Right lobe of liver (tissue), 6 donors: ENCODE data around the gene SPTB. TPM values are rescaled to one million over a fixed set of nuclear protein-coding genes. Genes with fewer than 3 reads are reported as not detected.
A peak's percentile ranks its signal among the peaks of the same experiment; 100 is the strongest.

Experiments used
- ATAC-seq, 4 donors: fragments of 200-7000 bp; cut with Tn5 transposase; one replicate each; pipeline ENCODE4 v1.9.1; 2020; ENCODE audit warnings: mild to moderate bottlenecking in 4 of 4, moderate library complexity in 4 of 4
- DNase-seq, 3 donors: peaks; one replicate each; pipeline ENCODE4 v3.0.0-alpha.2; 2020
- H3K27ac ChIP-seq, 3 donors: fragments of 200-600 bp; one replicate each; pipeline ENCODE4 v1.8.0; 2022
- H3K27me3 ChIP-seq, 2 donors: fragments of 200-600 bp; one replicate each; pipeline ENCODE4 v1.8.0; 2022
- H3K36me3 ChIP-seq, 4 donors: fragments of 200-600 bp; sonication (generic) in 1 of 4; one replicate each; pipeline versions ENCODE4 v1.5.1 to v1.8.0; 2017 to 2022; ENCODE audit warnings: control low read depth in 1 of 4
- H3K4me1 ChIP-seq, 4 donors: fragments of 200-600 bp; sonication (generic) in 1 of 4; one replicate each; pipeline versions ENCODE4 v1.5.1 to v1.8.0; 2017 to 2022; ENCODE audit warnings: control low read depth in 1 of 4
- H3K4me3 ChIP-seq, 3 donors: fragments of 200-600 bp; one replicate each; pipeline ENCODE4 v1.8.0; 2022
- H3K9me3 ChIP-seq, 4 donors: fragments of 200-600 bp; sonication (generic) in 1 of 4; one replicate each; pipeline versions ENCODE4 v1.5.1 to v1.8.0; 2017 to 2022; ENCODE audit warnings: control low read depth in 1 of 4
- POLR2A ChIP-seq: fragments of 450-650 bp; IDR thresholded peaks from one replicate; pipeline ENCODE4 v1.6.1; 2017; ENCODE audit warnings: antibody characterized with exemption, mild to moderate bottlenecking
- WGBS: methylation state at CpG from one replicate; pipeline ENCODE4 v1.1.6; 2018; ENCODE audit warnings: low coverage, low lambda C conversion rate; ENCODE audit not compliant: insufficient coverage; ENCODE audit errors: missing lambda C conversion rate; 5-methylcytosine and 5-hydroxymethylcytosine counted together
- intact Hi-C, 2 donors: fragments of 100-400 bp; cut with DNase I; formaldehyde crosslinking; loops; one replicate each; pipeline versions ENCODE4 v1.11.2 to v1.14.1; 2022
- total RNA-seq, 6 experiments: library from RNA; depleted of rRNA in 2 of 6; stranded (reverse); fragments of >200 nt in 2 of 6; fragmentation: NEBNext Ultra II Directional in 3 of 6; extraction: Animal tissue kit (Norgen Biotek cat#: 25700) in 3 of 6; gene quantifications; one replicate each; pipeline versions ENCODE4 v1.1.0 to v1.2.4, GENCODE V29; 2016 to 2023
- TF ChIP-seq, protein P1 (sequence below), 4 donors: fragments of 200-600 bp in 3 of 4; fragments of 450-650 bp in 1 of 4; IDR thresholded peaks; one replicate each; pipeline versions ENCODE4 v1.5.1 to v1.8.0; 2016 to 2022; ENCODE audit warnings: antibody characterized with exemption in 4 of 4, mild to moderate bottlenecking in 2 of 4
- donor health status: DM: no; HTN: yes; CAD: no.
- donor health status: DM: no; HTN: no; CAD: no.
- donor health status: DM: no; HTN: no; CAD: no.
- donor health status: DM: no; HTN: yes; CAD: no.
- donor health status: DM: no; HTN: yes; CAD: no.

SPTB gene
- total RNA-seq, 6 experiments from 2014 or later = 0.12 to 2.4 (median 0.72) TPM

DNA sequence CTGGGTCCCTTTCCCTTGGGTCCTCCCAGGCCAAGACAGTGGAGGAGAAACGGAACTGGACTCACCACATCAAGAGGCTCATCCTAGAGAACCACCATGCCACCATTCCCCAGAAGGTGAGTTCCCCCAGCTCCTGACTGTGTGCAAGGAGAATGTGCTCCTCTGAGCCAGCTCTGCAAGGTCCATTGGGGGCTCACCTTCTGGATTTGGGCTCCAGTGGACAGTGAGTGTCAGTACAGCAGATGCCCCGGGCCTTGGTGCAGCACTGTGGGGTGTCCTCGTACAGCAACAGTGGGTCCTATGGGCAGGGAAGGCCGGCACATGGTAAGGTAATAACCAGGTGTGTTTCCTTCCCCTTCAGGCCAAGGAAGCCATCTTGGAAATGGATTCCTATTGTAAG is 147.6 kb downstream of the SPTB start:
- H3K4me3 ChIP-seq = no peak overlapping the region
- peaks cover 0 to 9% (median 4%) of the 10 kb centered on the region in 4 donors for H3K4me1 ChIP-seq
- no CpG with 5 or more reads among the region's 4 CpGs for WGBS
- intact Hi-C loops = no loop called here
- H3K36me3 ChIP-seq = peaks cover 0 to 37% (median 8%) of the 10 kb centered on the region in 4 donors
- ATAC-seq = no peak
- DNase-seq = peak in 2 of 3 donors; percentile 11 to 45
- H3K27ac ChIP-seq = no peak overlapping the region
- H3K9me3 ChIP-seq = no peaks in the 10 kb centered on the region
- no peaks in the 10 kb centered on the region for H3K27me3 ChIP-seq
- TF ChIP-seq POLR2A = no peak
- TF ChIP-seq, protein P1, sequence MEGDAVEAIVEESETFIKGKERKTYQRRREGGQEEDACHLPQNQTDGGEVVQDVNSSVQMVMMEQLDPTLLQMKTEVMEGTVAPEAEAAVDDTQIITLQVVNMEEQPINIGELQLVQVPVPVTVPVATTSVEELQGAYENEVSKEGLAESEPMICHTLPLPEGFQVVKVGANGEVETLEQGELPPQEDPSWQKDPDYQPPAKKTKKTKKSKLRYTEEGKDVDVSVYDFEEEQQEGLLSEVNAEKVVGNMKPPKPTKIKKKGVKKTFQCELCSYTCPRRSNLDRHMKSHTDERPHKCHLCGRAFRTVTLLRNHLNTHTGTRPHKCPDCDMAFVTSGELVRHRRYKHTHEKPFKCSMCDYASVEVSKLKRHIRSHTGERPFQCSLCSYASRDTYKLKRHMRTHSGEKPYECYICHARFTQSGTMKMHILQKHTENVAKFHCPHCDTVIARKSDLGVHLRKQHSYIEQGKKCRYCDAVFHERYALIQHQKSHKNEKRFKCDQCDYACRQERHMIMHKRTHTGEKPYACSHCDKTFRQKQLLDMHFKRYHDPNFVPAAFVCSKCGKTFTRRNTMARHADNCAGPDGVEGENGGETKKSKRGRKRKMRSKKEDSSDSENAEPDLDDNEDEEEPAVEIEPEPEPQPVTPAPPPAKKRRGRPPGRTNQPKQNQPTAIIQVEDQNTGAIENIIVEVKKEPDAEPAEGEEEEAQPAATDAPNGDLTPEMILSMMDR (IDR thresholded peaks at IDR 0.05) = no peak

DNA sequence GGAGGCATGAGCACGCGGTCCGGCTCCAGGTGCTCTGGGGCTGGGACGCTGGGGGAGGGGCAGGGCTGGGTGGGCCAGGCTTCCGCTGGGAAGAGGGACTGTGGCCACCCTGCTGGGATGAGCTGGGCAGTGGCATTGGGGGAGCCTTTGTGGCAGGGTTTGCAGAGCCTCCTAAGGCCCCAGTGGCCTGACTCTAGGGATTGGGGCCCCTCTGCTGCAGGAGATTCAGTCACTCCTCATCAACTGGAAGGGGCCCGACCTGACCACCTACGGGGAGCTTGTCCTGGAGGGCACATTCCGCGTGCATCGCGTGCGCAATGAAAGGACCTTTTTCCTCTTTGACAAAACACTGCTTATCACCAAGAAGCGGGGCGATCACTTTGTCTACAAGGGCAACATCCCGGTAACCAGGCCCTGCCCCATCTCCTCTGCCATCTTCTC is 148.5 kb downstream of the SPTB start:
- no peak for ATAC-seq
- intact Hi-C loops = no loop called here
- Histone ChIP-seq H3K4me3 (no peak overlapping the region), H3K4me1 (peaks cover 0 to 2% (median 0%) of the 10 kb centered on the region in 4 donors), H3K27ac (no peak overlapping the region), H3K36me3 (peaks cover 0 to 37% (median 8%) of the 10 kb centered on the region in 4 donors), H3K9me3 (no peaks in the 10 kb centered on the region), H3K27me3 (no peaks in the 10 kb centered on the region)
- 80% methylated on average over 1 of the region's 15 CpGs for WGBS
- TF ChIP-seq POLR2A = no peak
- TF ChIP-seq, protein P1 (IDR thresholded peaks at IDR 0.05) = no peak
- peak in 2 of 3 donors; percentile 9 to 43 for DNase-seq

DNA sequence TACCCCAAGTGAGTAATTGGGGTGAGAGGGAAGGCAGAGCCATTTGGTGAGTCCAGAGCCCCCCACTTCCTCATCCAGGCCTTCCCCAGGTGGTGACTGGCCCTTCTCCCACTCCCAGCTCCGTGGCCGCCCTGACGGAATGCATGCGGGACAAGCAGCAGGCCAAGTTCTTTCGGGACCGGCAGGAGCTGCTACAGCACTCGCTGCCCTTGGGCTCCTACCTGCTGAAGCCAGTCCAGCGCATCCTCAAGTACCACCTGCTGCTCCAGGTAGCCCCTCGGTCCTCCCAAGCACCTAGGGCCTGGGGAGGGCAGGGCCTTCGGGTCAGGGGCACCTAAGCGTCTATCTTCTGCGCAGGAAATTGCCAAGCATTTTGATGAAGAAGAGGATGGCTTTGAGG is 149.0 kb downstream of the SPTB start:
- intact Hi-C loops = no loop called here
- H3K4me3 ChIP-seq = no peak overlapping the region
- no peaks in the 10 kb centered on the region for H3K27me3 ChIP-seq
- H3K36me3 ChIP-seq = peaks cover 0 to 37% (median 7%) of the 10 kb centered on the region in 4 donors
- TF ChIP-seq, protein P1 (IDR thresholded peaks at IDR 0.05) = no peak
- no peak for TF ChIP-seq POLR2A
- DNase-seq = peak in 2 of 3 donors; percentile 8 to 35
- no peak for ATAC-seq
- no peak overlapping the region for H3K27ac ChIP-seq
- WGBS = 80% methylated on average over 1 of the region's 12 CpGs
- no peaks in the 10 kb centered on the region for H3K4me1 ChIP-seq
- no peaks in the 10 kb centered on the region for H3K9me3 ChIP-seq

DNA sequence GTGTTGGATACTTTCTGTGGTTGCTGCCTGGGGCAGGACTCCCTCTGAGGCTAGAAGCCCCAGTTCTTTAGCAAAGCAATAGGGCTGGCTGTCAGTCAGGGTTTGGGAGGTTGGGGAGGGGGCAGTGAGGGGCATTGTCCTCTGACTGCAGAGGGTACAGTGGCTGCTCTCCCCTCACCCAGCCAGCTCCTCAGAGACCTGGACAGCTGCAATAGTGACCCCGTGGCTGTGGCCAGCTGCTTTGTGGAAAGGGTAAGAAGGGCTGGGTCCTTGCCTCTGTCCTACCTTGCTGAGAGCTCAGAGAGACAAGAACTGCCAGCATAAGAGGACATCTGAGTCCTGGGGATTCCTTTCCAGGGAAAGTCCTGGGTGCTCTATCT is 149.7 kb downstream of the SPTB start:
- intact Hi-C loops = no loop called here
- Histone ChIP-seq H3K27me3 (no peaks in the 10 kb centered on the region), H3K27ac (no peak overlapping the region), H3K9me3 (no peaks in the 10 kb centered on the region), H3K4me1 (no peaks in the 10 kb centered on the region), H3K4me3 (no peak overlapping the region), H3K36me3 (peaks cover 0 to 37% (median 7%) of the 10 kb centered on the region in 4 donors)
- no CpG with 5 or more reads among the region's 1 CpG for WGBS
- no peak for TF ChIP-seq POLR2A
- TF ChIP-seq, protein P1 (IDR thresholded peaks at IDR 0.05) = no peak
- DNase-seq = peak in 2 of 3 donors; percentile 16 to 19
- no peak for ATAC-seq
